NCI-H446 (cell line): ENCODE measurements around the gene TRIM26.
A peak's percentile ranks its signal among the peaks of the same experiment; 100 is the strongest.
"Not testable (repeated sequence)": the region's sequence is repeated elsewhere in the genome, so short reads cannot be mapped to it uniquely, and the experiment has no call there.

Experiments
- DNase-seq, 2 experiments: peaks; one replicate each; lab custom pipeline; 2025; lab: John Stamatoyannopoulos, UW

Gene TRIM26

GRCh38 chr6:30171677-30172471 is 41.3 kb downstream of the TRIM26 start:
- DNase-seq = no peak

DNA sequence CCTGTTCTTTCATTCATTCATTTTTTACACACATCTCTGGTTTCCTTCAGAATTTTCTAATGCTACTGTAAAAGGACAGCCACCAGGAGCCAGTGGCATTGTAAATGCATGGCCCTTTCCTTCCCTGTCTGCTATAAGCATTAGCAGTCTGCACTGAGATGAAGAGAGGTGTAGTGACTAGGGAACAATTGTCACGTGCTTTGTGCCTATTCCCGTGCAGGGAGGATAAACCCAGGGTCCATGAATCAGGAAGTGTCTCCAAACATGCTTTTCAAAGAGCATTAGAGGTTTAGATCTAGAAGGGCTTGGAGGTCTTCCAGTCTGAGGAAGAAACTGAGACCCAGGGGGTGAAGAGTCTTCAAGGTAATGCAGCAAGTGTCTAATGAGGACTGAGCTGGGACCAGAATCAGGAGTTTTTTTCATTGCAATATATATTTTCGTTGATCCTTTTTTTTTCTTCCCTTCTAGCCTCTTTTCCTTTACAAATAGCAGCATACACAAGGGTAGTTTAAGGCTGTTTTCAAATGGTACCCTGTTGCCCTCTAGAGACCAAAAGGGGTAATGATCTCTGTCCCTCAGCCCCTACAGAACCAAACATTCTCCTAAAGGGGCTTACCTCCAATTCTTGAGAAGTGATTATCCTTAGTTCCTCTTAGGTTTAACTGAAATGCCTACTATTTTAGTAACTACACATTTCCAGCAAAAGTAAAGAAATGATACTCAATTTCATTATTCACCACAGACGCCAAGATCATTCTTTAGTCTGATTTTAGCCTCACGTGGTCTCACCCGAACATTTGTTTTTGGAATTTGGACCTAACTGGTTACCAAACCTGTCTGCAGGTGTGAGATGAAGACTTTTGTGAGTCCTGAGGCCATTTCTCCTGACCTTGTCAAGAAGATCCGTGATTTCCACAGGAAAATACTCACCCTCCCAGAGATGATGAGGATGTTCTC is 43.3 kb downstream of the TRIM26 start:
- peak; percentile 25 to 44 for DNase-seq

GRCh38 chr6:30168741-30169140 is 44.5 kb downstream of the TRIM26 start:
- no peak for DNase-seq

- DNase-seq = no peak
Measured at GRCh38 chr6:30167101-30167500, 46.1 kb downstream of the TRIM26 start.

DNA sequence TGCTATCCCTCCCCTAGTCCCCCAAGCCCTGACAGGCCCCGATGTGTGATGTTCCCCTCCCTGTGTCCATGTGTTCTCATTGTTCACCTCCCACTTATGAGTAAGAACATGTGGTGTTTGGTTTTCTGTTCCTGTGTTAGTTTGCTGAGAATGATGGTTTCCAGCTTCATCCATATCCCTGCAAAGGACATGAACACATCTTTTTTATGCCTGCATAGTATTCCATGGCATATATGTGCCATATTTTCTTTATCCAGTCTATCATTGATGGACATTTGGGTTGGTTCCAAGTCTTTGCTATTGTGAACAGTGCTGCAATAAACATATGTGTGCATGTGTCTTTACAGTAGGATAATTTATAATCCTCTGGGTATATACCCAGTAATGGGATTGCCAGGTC is 48.0 kb downstream of the TRIM26 start:
- DNase-seq = not testable (repeated sequence)

DNA sequence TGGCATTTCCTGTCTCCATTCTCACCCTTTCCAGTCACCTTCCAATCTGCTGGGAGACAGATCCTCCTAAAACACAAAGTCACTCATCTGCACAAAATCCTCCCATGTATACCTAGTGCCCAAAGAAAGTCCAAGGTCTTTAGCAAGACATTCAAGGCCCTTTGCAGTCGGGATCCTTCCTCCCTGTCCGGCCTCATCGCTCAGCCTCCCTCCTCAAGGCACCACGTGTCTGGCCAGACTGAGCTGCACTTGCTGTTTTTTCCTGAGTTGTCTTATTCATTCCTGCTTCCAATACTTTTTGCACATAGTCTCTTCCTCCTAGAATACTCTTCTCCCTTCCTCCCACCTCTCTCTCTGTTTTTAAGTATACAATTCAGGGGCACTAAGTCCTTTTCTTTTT is 48.5 kb downstream of the TRIM26 start:
- DNase-seq = no peak

DNA sequence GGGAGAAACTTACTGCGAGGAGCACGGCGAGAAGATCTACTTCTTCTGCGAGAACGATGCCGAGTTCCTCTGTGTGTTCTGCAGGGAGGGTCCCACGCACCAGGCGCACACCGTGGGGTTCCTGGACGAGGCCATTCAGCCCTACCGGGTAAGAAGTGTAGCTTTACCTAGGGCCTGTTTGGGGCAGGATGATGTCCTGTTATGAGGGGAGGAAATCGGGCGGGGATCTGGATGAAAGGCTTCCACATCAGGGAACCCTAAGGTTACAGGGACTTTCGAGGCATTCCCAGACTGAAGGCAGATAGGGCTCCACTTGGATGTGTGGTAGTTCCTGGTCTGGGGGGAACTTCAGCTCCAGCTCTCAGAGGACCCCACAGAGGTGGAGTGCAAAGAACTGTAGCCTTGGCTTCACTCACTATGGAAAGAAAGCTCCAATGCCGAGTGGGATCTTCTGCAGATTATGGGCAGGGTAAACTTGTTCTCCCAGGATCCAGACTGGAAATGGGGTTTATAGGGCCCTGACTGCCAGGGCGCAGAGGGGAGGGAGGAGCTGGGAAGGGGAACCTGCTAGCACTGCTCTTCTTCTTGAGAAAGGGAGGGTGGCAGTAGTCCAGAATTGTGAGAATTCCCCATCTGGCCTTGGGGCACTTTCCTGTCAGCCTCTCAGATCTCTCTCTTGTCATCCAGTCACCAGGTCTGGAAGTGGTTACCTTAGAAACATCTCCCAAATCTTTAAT is 49.1 kb downstream of the TRIM26 start:
- DNase-seq = no peak

GRCh38 chr6:30163090-30163917 is 49.9 kb downstream of the TRIM26 start, which contains the start of gene TRIM15:
Gene TRIM15 (plus strand): TSS chr6:30163546. CDS start chr6:30163685, 139 bp downstream.
- DNase-seq = no peak

DNA sequence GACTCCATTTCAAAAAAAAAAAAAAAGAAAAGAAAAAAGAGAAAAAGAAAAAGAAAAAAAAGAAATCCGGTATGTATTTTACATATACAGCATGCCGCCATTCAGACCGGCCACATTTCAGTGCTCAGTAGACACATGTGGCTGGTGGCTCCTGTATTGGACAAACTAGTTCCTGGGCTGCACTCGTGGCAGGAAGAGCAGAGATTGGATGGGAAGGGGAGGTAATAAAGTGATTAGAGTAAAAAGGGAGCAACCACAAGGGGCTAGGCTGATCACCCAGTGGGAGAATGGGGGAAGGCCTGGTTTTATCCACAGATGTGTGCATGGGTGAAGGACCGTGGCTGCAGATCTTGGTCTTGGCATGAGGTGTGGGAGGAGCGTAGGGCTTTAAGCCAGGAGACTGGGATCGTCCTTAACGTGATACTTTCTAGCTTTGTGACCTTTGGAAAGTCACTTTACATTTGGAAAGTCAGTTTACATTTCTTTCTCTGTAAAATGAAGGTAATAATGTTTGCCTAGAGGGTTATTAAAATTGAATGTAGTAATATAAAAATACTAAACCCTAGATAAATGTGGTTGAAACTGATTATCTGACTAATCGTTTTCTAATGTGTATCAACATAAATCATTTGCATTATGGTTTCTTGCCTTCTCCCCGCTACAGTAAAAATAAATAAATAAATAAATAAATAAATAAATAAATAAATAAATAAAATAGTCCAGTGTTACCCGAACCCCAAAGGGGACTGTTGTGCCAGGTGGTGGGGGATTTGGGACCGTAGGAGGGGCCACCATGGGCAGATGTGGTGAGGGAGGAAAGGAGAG is 50.7 kb downstream of the TRIM26 start:
- DNase-seq = no peak

GRCh38 chr6:30160785-30161531 is 52.2 kb downstream of the TRIM26 start, which contains the start of gene TRIM10:
Gene TRIM10 (minus strand): TSS chr6:30161211. CDS start chr6:30160858, 353 bp downstream.
- no peak for DNase-seq

DNA sequence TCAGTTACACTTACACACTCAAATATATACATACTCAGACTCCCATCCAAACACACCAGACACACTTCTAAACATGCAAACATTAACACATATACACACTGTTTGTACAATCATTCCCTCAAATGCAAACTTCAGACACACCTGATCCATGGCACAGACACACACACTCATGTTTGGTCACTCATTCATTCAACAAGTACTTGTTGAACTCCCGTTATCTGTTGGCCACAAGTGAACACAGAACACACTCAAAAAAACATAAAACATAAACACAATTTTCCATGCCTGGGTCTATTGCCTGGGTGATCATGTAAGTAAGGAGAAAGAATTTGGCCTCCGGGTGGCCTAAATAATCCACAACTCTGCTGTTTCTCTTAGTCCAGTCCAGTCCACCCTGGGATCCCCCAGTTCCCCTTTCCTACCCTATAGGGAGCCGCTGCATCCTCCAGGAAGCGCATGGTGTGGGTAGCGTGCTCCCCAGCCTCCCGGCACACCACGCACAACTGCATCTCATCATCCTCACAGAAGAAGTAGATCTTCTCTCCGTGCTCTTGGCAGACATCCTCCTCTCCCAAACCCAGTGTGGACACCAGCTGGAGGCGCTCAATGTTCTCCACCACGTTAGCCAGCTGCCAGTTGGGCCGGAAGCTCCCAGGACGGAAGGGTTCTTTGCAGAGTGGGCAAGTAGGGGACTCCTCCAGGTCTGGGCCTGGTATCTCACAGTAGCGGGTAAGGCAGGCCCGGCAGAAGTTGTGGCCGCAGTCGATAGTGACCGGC is 53.0 kb downstream of the TRIM26 start:
- DNase-seq = no peak

- DNase-seq = no peak
Measured at GRCh38 chr6:30158475-30159040, 54.6 kb downstream of the TRIM26 start.

DNA sequence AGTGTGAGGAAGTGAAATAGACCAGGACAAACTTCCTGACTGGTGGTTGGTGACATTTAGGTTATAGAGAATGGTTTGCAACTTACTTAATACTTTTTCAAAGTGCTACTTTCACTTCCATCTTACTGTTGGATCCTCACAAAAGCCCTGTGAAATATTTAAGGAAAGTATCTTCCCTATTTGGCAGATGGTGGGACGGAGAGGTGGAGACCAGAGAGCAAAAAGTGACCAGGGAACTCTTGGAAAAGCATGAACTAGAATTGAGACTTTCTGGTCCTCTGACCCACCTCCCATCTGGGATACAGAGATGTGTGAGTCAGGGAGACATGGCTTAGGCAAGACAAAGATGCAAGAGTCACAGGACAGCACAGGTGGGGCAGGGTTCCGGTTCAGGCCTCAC is 55.2 kb downstream of the TRIM26 start:
- no peak for DNase-seq

DNA sequence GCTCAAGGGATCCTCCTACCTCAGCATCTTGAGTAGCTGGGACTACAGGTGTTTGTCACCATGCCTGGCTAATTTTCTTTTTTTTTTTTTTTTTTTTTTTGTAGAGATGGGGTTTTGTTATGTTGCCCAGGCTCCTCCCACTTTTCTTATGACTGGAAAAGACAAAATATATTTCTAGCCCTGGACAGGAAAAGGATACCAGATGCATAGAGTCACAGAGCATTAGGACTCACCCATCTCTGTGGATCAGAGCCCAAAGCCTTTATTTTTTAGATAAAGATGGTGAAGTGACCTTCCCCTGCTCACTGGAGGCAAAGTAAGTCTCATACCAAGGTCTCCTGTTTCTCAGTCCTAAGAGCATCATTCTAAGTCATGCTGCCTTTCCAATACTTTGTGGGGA is 55.6 kb downstream of the TRIM26 start:
- DNase-seq = no peak

DNA sequence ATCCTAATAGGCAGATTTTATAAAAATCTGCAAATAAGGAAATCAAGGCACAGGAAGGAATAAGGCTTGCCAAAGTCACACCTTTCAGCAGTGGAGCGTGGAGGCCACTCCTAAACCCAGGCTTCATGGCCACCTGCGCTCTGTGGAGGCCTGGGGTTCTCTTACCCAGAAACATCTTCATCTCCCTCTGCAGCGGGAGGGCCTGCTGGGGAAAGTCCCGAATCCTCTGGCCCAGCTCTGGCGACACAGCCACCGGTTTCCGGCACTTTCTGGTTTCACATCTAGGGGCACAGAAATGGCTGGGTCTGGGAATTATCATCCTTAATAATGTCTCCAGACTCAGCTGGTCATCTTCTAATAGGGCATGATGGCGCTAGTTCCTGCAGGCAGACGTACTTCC is 56.4 kb downstream of the TRIM26 start:
- DNase-seq = no peak

- DNase-seq = peak in 1 of 2 experiments; percentile 27
Measured at GRCh38 chr6:30156262-30156599, 57.0 kb downstream of the TRIM26 start.

DNA sequence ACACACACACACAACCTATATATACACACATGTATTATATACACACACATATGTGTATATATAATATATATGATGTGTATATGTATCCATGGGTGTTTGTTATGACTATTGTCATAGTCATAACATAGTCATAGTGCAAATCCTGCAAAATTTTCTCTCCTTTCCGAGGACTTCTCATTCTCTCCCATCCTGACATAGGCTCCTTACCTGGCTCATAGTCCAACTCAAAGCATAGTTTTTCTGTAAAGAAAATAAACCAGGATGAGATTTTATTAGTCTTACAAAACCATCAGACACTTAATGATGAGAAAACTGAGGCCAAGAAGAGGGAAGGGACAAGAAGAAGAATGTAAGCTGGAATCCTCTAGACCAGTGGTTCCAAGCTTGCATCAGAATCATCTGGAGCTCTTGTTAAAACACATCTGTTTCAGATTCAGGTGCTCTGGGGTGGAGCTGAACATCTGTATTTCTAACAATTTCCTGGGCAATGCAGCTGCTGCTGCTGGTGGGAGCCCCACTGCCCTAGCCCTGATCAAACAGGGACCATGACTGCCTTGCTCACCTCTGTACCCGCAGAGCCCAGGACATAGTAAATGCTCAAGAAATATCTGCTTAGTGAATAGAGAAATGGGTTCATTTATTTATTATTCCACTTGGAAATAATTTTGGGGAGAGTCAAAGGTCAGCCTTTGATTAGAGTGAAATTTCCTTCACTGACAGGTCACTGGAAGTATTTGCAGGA is 57.5 kb downstream of the TRIM26 start:
- DNase-seq = no peak
